ENCODE data around the gene SPARCL1. TPM values are rescaled to one million over a fixed set of nuclear protein-coding genes. Genes with fewer than 3 reads are reported as not detected.

Gene SPARCL1
- total and polyA plus RNA-seq, 9 of the 15 experiments (the other 6 are each of a cell fraction or from before 2014, with no cell fraction given): 0.03 to 0.71 (median 0.05) TPM; not detected in 3

GRCh38 chr4:87541956-87542709, 13.0 kb upstream of the SPARCL1 start:
- in situ Hi-C loops (cut with MboI) (no loop called here), intact Hi-C loops (cut with micrococcal nuclease) (loop anchor here (5.0 kb wide), 1 partner anchor 295 kb away; no protein-coding TSS in a partner anchor)
- 0 out of 2 replicates have a peak, but pooled peaks cover 2% of the 10 kb centered on the region for H3K9me3 ChIP-seq (replicated peaks; ENCODE audit: control insufficient read depth, insufficient read depth, low read depth, low read length)
- H4K20me1 ChIP-seq (replicated peaks; ENCODE audit: control insufficient read depth, insufficient read depth, low read length): no peaks in the 10 kb centered on the region
- 0% methylated on average over 6 of the region's 6 CpGs for WGBS (ENCODE audit: insufficient coverage, low coverage, missing lambda C conversion rate)
- no peak overlapping the region for H2AFZ ChIP-seq (ENCODE audit: low read depth, low read length)
- no TSS peak for BruUV-seq (replicated peaks)
- no peak overlapping the region for H3K4me2 ChIP-seq (ENCODE audit: insufficient read depth, low read length)
- CTCF ChIA-PET (ENCODE audit: low intra/inter-chr PET ratio): interaction anchor here (0.7 kb wide), 1 partner anchor 569 kb away, joined by 4 read pairs; no protein-coding TSS in a partner anchor
- no peaks in the 10 kb centered on the region; a peak in 1 of 5 replicates for H3K27me3 ChIP-seq (ENCODE audit: control insufficient read depth in 2 of 2, insufficient read depth in 2 of 2, low read length in 2 of 2)
- no peaks in the 10 kb centered on the region for H3K9me1 ChIP-seq (ENCODE audit: control insufficient read depth, insufficient read depth, low read length)
- H3K36me3 ChIP-seq (ENCODE audit: control insufficient read depth, insufficient read depth, low read length): no peaks in the 10 kb centered on the region
- POLR2A ChIA-PET: no interaction called here
- H3K4me3 ChIP-seq: no peak overlapping the region
- ATAC-seq (no peak), DNase-seq (ENCODE audit: extremely low read depth in 1 of 4, low spot score in 3 of 4) (no peak), FAIRE-seq (no peak)
- TF ChIP-seq KLF1 (tag; IDR thresholded peaks at IDR 0.05) (no peak), FOXJ3 (CRISPR knock-in tag; IDR thresholded peaks at IDR 0.05) (no peak), ATF7 (IDR thresholded peaks at IDR 0.05) (no peak), CEBPB (tag; IDR thresholded peaks at IDR 0.05) (no peak), ZNF507 (tag; conservative IDR thresholded peaks at IDR 0.05) (no peak), ZFP1 (CRISPR knock-in tag; IDR thresholded peaks at IDR 0.05) (no peak), THRB (CRISPR knock-in tag; conservative IDR thresholded peaks at IDR 0.05) (no peak), SMC3 (conservative IDR thresholded peaks at IDR 0.05; ENCODE audit: insufficient read depth, low read depth, low read length) (no peak), NFYB (IDR thresholded peaks at IDR 0.05; ENCODE audit: extremely low read depth, insufficient read length) (no peak), E2F8 (IDR thresholded peaks at IDR 0.05; ENCODE audit: low read depth, partially characterized antibody) (no peak), ZSCAN29 (IDR thresholded peaks at IDR 0.05) (no peak), TAL1 (IDR thresholded peaks at IDR 0.05) (no peak), MBD1 (CRISPR knock-in tag; IDR thresholded peaks at IDR 0.05) (no peak)
- no peaks in the 10 kb centered on the region for H3K79me2 ChIP-seq (ENCODE audit: control insufficient read depth, insufficient read depth, low read length)
- H3K9ac ChIP-seq (ENCODE audit: insufficient read depth in 1 of 2, low read depth in 2 of 2, low read length in 2 of 2): no peak overlapping the region
- H3K4me1 ChIP-seq (replicated peaks in 1 of 2; ENCODE audit: control insufficient read depth in 2 of 2, insufficient read depth in 2 of 2, low read length in 2 of 2): no peaks in the 10 kb centered on the region
- no peak overlapping the region for H3K27ac ChIP-seq (ENCODE audit: extremely low read depth, low read depth, low read length)

Measured in K562 (cell line).